ENCODE measurements around the gene HSPB7. TPM values are rescaled to one million over a fixed set of nuclear protein-coding genes. Genes with fewer than 3 reads are reported as not detected.

HSPB7 gene
- total RNA-seq, 2 experiments from 2014 or later = not detected

GRCh38 chr1:15975805-15976680 lies 41.8 kb downstream of the HSPB7 start, which contains the start of gene ZBTB17:
Gene ZBTB17 (minus strand): TSS chr1:15976101. CDS start chr1:15948495, 27,606 bp downstream.
- H3K4me1 Mint-ChIP-seq (ENCODE audit: low read depth) = peaks cover 36% of the 10 kb centered on the region
- ATAC-seq (peak; percentile 84), DNase-seq (peak; percentile 98)
- TF ChIP-seq CTCF (IDR thresholded peaks at IDR 0.05) = no peak
- H3K9me3 Mint-ChIP-seq = no peaks in the 10 kb centered on the region
- H3K27me3 Mint-ChIP-seq = no peaks in the 10 kb centered on the region
- POLR2A ChIA-PET = interaction anchor here (1.0 to 5.0 kb wide), 8 partner anchors 10 to 142 kb away, joined by 3 to 69 read pairs (median 8); no protein-coding TSS in a partner anchor
- H3K36me3 Mint-ChIP-seq (ENCODE audit: low read depth) = peaks cover 28% of the 10 kb centered on the region
- CTCF ChIA-PET = interaction anchor here (0.9 to 2.8 kb wide), 15 partner anchors 10 to 184 kb away, joined by 3 to 14 read pairs (median 4); no protein-coding TSS in a partner anchor
- intact Hi-C loops (cut with micrococcal nuclease) = no loop called here
- H3K27ac Mint-ChIP-seq = peak within 1 kb of the TSS; percentile 89
- peak within 1 kb of the TSS; percentile 85 for H3K4me3 Mint-ChIP-seq

- Mint-ChIP-seq H3K27me3 (no peaks in the 10 kb centered on the region), H3K27ac (peak overlapping the region; percentile 89), H3K9me3 (no peaks in the 10 kb centered on the region), H3K36me3 (ENCODE audit: low read depth) (peaks cover 32% of the 10 kb centered on the region), H3K4me1 (ENCODE audit: low read depth) (peaks cover 41% of the 10 kb centered on the region), H3K4me3 (peak overlapping the region; percentile 85)
- POLR2A ChIA-PET = interaction anchor here (0.7 to 5.0 kb wide), 13 partner anchors 10 to 141 kb away, joined by 3 to 69 read pairs (median 7); partner anchors contain the start of gene SPEN
- intact Hi-C loops (cut with micrococcal nuclease) = no loop called here
- CTCF ChIA-PET = interaction anchor here (0.8 to 2.8 kb wide), 13 partner anchors 8 to 160 kb away, joined by 3 to 14 read pairs (median 5); no protein-coding TSS in a partner anchor
- peak; percentile 76 for ATAC-seq
- TF ChIP-seq CTCF (IDR thresholded peaks at IDR 0.05) = no peak
- DNase-seq = peak; percentile 89
Measured at GRCh38 chr1:15975358-15975804, 42.5 kb downstream of the HSPB7 start.

- Mint-ChIP-seq H3K27me3 (no peaks in the 10 kb centered on the region), H3K4me1 (ENCODE audit: low read depth) (peaks cover 45% of the 10 kb centered on the region), H3K36me3 (ENCODE audit: low read depth) (peaks cover 35% of the 10 kb centered on the region), H3K4me3 (peak overlapping the region; percentile 85), H3K27ac (peak overlapping the region; percentile 89), H3K9me3 (no peaks in the 10 kb centered on the region)
- ChIA-PET CTCF (interaction anchor here (0.8 to 2.8 kb wide), 9 partner anchors 8 to 159 kb away, joined by 3 to 14 read pairs (median 4); no protein-coding TSS in a partner anchor), POLR2A (interaction anchor here (0.7 to 5.0 kb wide), 12 partner anchors 9 to 141 kb away, joined by 3 to 69 read pairs (median 7); partner anchors contain the start of gene SPEN)
- intact Hi-C loops (cut with micrococcal nuclease) = no loop called here
- ATAC-seq (peak; percentile 43), DNase-seq (peak; percentile 65)
- no peak for TF ChIP-seq CTCF (IDR thresholded peaks at IDR 0.05)
Measured at GRCh38 chr1:15974855-15975254, 43.0 kb downstream of the HSPB7 start.

- intact Hi-C loops (cut with micrococcal nuclease) = no loop called here
- H3K27ac Mint-ChIP-seq = peak overlapping the region; percentile 31
- CTCF ChIA-PET = no interaction called here
- POLR2A ChIA-PET = interaction anchor here (0.8 to 5.0 kb wide), 5 partner anchors 13 to 125 kb away, joined by 3 to 69 read pairs (median 5); no protein-coding TSS in a partner anchor
- H3K4me3 Mint-ChIP-seq = peak overlapping the region; percentile 4
- peaks cover 44% of the 10 kb centered on the region for H3K36me3 Mint-ChIP-seq (ENCODE audit: low read depth)
- DNase-seq = no peak
- H3K9me3 Mint-ChIP-seq = no peaks in the 10 kb centered on the region
- TF ChIP-seq CTCF (IDR thresholded peaks at IDR 0.05) = no peak
- ATAC-seq = no peak
- peaks cover 50% of the 10 kb centered on the region for H3K4me1 Mint-ChIP-seq (ENCODE audit: low read depth)
- H3K27me3 Mint-ChIP-seq = no peaks in the 10 kb centered on the region
Measured at GRCh38 chr1:15973772-15974171, 44.1 kb downstream of the HSPB7 start.

Measured in activated CD8-positive, alpha-beta T cell treated with anti-CD3 and anti-CD28 coated beads for 36 hours (primary cell).